ENCODE results near the gene OSM.

GRCh38 chr22:30286813-30287647 is 20.4 kb upstream of the OSM start:
- TF ChIP-seq EP300 (IDR thresholded peaks at IDR 0.05), result no peak
- no peak for TF ChIP-seq POLR2AphosphoS5 (IDR thresholded peaks at IDR 0.05)

Data from sigmoid colon (tissue), 4 donors.